ENCODE measurements around the gene CRYBB1. TPM values are rescaled to one million over a fixed set of nuclear protein-coding genes. Genes with fewer than 3 reads are reported as not detected.
A peak's percentile ranks its signal among the peaks of the same experiment; 100 is the strongest.

Gene CRYBB1
- total RNA-seq, 1 experiment from 2014 or later = not detected

DNA sequence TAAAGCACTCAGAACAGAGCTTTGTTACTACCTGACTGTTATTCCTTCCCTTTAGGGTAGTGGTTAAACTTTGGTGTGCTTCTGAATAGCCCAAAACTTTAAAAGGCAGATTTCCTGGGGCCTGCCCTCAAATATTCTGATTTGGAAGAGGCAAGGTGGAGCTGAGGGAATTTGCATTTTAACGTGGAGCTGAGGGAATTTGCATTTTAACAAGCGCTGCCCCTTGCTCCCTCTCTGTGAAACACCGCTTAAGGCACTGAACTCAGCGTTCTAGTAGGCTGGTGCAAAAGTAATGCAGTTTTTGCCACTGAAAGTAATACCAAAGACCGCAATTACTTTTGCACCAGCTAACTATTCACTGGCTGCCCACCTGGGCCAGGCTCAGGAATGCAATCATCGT is 62.9 kb downstream of the CRYBB1 start:
- Histone ChIP-seq H3K4me2 (ENCODE audit: low read length) (no peak overlapping the region), H3K36me3 (ENCODE audit: low read depth, low read length) (no peaks in the 10 kb centered on the region), H3K27ac (ENCODE audit: low read length) (no peak overlapping the region), H3K4me3 (ENCODE audit: low read length) (no peak overlapping the region), H4K20me1 (ENCODE audit: low read length) (no peaks in the 10 kb centered on the region), H3K9ac (ENCODE audit: low read length) (no peak overlapping the region), H3K9me2 (replicated peaks; ENCODE audit: low read length) (no peaks in the 10 kb centered on the region), H3K79me2 (ENCODE audit: low read length) (no peaks in the 10 kb centered on the region), H3F3A (ENCODE audit: low read length, unreplicated experiment) (no peaks in the 10 kb centered on the region), H3K4me1 (ENCODE audit: insufficient read depth, low read length) (no peaks in the 10 kb centered on the region), H3K27me3 (ENCODE audit: low read length) (no peaks in the 10 kb centered on the region), H2AFZ (ENCODE audit: low read length) (no peak overlapping the region), H3K9me3 (ENCODE audit: low read length) (no peaks in the 10 kb centered on the region)
- CTCF ChIA-PET = no interaction called here
- POLR2A ChIA-PET (ENCODE audit: unreplicated experiment) = no interaction called here
- no TSS peak for BruUV-seq (replicated peaks)
- DNase-seq (no peak), ATAC-seq (no peak)
- no peak for TF ChIP-seq EZH2 (IDR thresholded peaks at IDR 0.05; ENCODE audit: low read length, unreplicated experiment)
- no peak for TF ChIP-seq EZH2phosphoT487 (IDR thresholded peaks at IDR 0.05; ENCODE audit: borderline replicate concordance, low read length)
- no peak for TF ChIP-seq CTCF (conservative IDR thresholded peaks at IDR 0.05; ENCODE audit: low read depth, low read length)
- intact Hi-C loops (cut with micrococcal nuclease) = no loop called here

DNA sequence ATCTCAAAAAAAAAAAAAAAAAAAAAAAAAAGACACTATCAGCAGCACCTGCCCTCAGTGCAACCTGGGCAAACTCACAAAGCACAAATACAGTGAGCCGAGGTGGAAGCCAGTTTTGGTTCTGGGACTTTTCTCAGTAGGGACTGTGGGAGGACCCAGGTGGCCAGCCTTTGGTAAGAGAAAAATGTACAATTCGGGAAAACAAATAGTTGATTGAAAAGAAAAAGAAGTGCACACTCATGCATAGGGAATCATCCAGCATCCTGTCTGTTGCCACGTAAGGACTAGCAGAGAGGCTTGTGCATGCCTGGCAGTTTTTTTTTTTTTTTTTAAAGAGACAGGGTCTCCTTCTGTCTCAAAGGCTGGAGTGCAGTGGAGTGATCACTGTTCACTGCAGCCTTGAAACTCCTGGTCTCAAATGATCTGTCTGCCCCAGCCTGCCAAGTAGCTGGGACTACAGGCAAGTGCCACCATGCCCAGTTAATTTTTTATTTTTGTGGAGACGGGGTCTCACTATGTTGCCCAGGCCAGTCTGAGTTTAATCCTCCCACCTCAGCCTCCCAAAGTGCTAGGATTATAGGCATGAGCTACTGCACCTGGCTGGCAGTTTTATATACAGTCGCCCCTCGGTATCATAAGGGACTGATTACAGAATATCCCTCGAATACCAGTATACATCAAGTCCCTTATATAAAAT is 64.6 kb downstream of the CRYBB1 start:
- Histone ChIP-seq H3K27ac (ENCODE audit: low read length) (peak overlapping the region; percentile 47; the same call in 1 of the 2 replicates), H3K9ac (ENCODE audit: low read length) (peak overlapping the region; percentile 29; the same call in 1 of the 2 replicates), H3K4me1 (ENCODE audit: insufficient read depth, low read length) (no peaks in the 10 kb centered on the region), H4K20me1 (ENCODE audit: low read length) (no peaks in the 10 kb centered on the region), H3F3A (ENCODE audit: low read length, unreplicated experiment) (no peaks in the 10 kb centered on the region), H2AFZ (ENCODE audit: low read length) (peak overlapping the region; percentile 63; the same call in 1 of the 2 replicates), H3K4me3 (ENCODE audit: low read length) (no peak overlapping the region), H3K4me2 (ENCODE audit: low read length) (0 out of 2 replicates have a peak overlapping the region, but pooled peaks have one; percentile 51), H3K36me3 (ENCODE audit: low read depth, low read length) (no peaks in the 10 kb centered on the region), H3K9me2 (replicated peaks; ENCODE audit: low read length) (no peaks in the 10 kb centered on the region), H3K27me3 (ENCODE audit: low read length) (no peaks in the 10 kb centered on the region), H3K9me3 (ENCODE audit: low read length) (no peaks in the 10 kb centered on the region), H3K79me2 (ENCODE audit: low read length) (no peaks in the 10 kb centered on the region)
- TF ChIP-seq EZH2phosphoT487 (IDR thresholded peaks at IDR 0.05; ENCODE audit: borderline replicate concordance, low read length) = no peak
- no peak for TF ChIP-seq EZH2 (IDR thresholded peaks at IDR 0.05; ENCODE audit: low read length, unreplicated experiment)
- TF ChIP-seq CTCF (conservative IDR thresholded peaks at IDR 0.05; ENCODE audit: low read depth, low read length) = no peak
- BruUV-seq (replicated peaks) = no TSS peak
- peak; percentile 44 for DNase-seq
- ChIA-PET CTCF (interaction anchor here (0.7 kb wide), 1 partner anchor 107 kb away, joined by 10 read pairs; no protein-coding TSS in a partner anchor), POLR2A (ENCODE audit: unreplicated experiment) (no interaction called here)
- ATAC-seq = peak; percentile 62
- intact Hi-C loops (cut with micrococcal nuclease) = no loop called here

DNA sequence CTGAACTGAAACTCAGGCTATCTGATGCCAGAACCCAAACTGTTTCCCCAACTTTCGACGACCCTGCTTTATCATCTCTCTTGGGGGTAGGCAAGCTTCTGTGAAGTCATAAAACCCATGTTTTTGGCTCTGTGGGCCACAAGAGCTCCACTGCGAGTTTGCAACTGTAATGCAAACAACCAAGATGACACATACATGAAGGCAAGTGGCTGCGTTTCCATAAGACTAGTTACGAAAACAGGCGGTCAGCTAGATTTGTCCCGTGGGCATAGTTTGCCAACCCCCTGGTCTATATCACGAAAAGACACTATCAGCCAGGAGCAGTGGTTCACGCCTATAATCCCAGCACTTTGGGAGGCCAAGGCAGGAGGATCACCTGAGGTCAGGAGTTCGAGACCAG is 65.4 kb downstream of the CRYBB1 start:
- Histone ChIP-seq H3K4me2 (ENCODE audit: low read length) (no peak overlapping the region), H3K9me3 (ENCODE audit: low read length) (no peaks in the 10 kb centered on the region), H3K4me3 (ENCODE audit: low read length) (no peak overlapping the region), H3K9ac (ENCODE audit: low read length) (no peak overlapping the region), H3K79me2 (ENCODE audit: low read length) (no peaks in the 10 kb centered on the region), H3K27ac (ENCODE audit: low read length) (no peak overlapping the region), H3K36me3 (ENCODE audit: low read depth, low read length) (no peaks in the 10 kb centered on the region), H3K4me1 (ENCODE audit: insufficient read depth, low read length) (no peaks in the 10 kb centered on the region), H3K9me2 (replicated peaks; ENCODE audit: low read length) (no peaks in the 10 kb centered on the region), H3F3A (ENCODE audit: low read length, unreplicated experiment) (no peaks in the 10 kb centered on the region), H2AFZ (ENCODE audit: low read length) (no peak overlapping the region), H4K20me1 (ENCODE audit: low read length) (no peaks in the 10 kb centered on the region), H3K27me3 (ENCODE audit: low read length) (no peaks in the 10 kb centered on the region)
- ChIA-PET POLR2A (ENCODE audit: unreplicated experiment) (no interaction called here), CTCF (no interaction called here)
- BruUV-seq (replicated peaks) = no TSS peak
- DNase-seq = no peak
- intact Hi-C loops (cut with micrococcal nuclease) = no loop called here
- no peak for TF ChIP-seq EZH2 (IDR thresholded peaks at IDR 0.05; ENCODE audit: low read length, unreplicated experiment)
- TF ChIP-seq CTCF (conservative IDR thresholded peaks at IDR 0.05; ENCODE audit: low read depth, low read length) = no peak
- no peak for TF ChIP-seq EZH2phosphoT487 (IDR thresholded peaks at IDR 0.05; ENCODE audit: borderline replicate concordance, low read length)
- no peak for ATAC-seq

All from PC-3 (cell line).